HepG2 (cell line): ENCODE measurements around the gene SLC13A3. TPM values are rescaled to one million over a fixed set of nuclear protein-coding genes. Genes with fewer than 3 reads are reported as not detected.
A peak's percentile ranks its signal among the peaks of the same experiment; 100 is the strongest.

Source experiments
- ARID3A ChIP-seq: IDR thresholded peaks from 2 replicates; pipeline ENCODE4 v1.6.1; 2012; ENCODE audit warnings: low read depth, low read length, improper control_type of control experiment
- ARNT2 ChIP-seq: sonication (generic); formaldehyde crosslinking; IDR thresholded peaks from 2 replicates; pipeline ENCODE4 v1.8.0; 2022; ENCODE audit warnings: mild to moderate bottlenecking, low read depth, missing genetic modification reagents, moderate library complexity
- CBX2 ChIP-seq, 2 experiments: fragments of 200-600 bp in 1 of 2; sonication (generic); formaldehyde crosslinking in 1 of 2; IDR thresholded peaks; 2 replicates each; pipeline versions ENCODE4 v1.7.0 to v1.8.1; 2018 to 2022; ENCODE audit warnings: low read depth in 2 of 2, low read length in 1 of 2, mild to moderate bottlenecking in 1 of 2, missing genetic modification reagents in 1 of 2
- CSRNP1 ChIP-seq: sonication (generic); formaldehyde crosslinking; IDR thresholded peaks from 2 replicates; pipeline ENCODE4 v1.8.1; 2023; ENCODE audit warnings: mild to moderate bottlenecking, missing genetic modification reagents
- ELK4 ChIP-seq: sonication (generic); formaldehyde crosslinking; IDR thresholded peaks from 2 replicates; pipeline ENCODE4 v1.9.0; 2021; ENCODE audit warnings: missing genetic modification reagents, borderline replicate concordance
- ETV5 ChIP-seq: IDR thresholded peaks from 2 replicates; pipeline ENCODE4 v1.6.1; 2018; ENCODE audit warnings: missing biosample characterization, missing genetic modification reagents, inconsistent platforms, borderline replicate concordance
- KLF6 ChIP-seq: IDR thresholded peaks from 2 replicates; pipeline ENCODE4 v1.8.0; 2016; ENCODE audit warnings: missing biosample characterization, missing genetic modification reagents
- MLX ChIP-seq: IDR thresholded peaks from 2 replicates; pipeline ENCODE4 v1.6.1; 2016
- PRDM15 ChIP-seq: sonication (generic); formaldehyde crosslinking; IDR thresholded peaks from 2 replicates; pipeline ENCODE4 v1.4.0; 2020; ENCODE audit warnings: missing genetic modification reagents
- RFX5 ChIP-seq: IDR thresholded peaks from 2 replicates; pipeline ENCODE4 v1.6.1; 2011; ENCODE audit warnings: low read depth, low read length, improper control_type of control experiment
- RNF2 ChIP-seq: fragments of 450-650 bp; conservative IDR thresholded peaks from 2 replicates; pipeline ENCODE4 v1.6.1; 2016; ENCODE audit warnings: low read depth
- SP2 ChIP-seq: sonication (generic); formaldehyde crosslinking; IDR thresholded peaks from 2 replicates; pipeline ENCODE4 v1.5.1; 2020; ENCODE audit warnings: mild to moderate bottlenecking, missing genetic modification reagents
- ZBTB4 ChIP-seq: sonication (generic); formaldehyde crosslinking; IDR thresholded peaks from 2 replicates; pipeline ENCODE4 v1.4.0; 2020; ENCODE audit warnings: missing genetic modification reagents, mild to moderate bottlenecking, borderline replicate concordance
- ZNF619 ChIP-seq: sonication (generic); formaldehyde crosslinking; IDR thresholded peaks from 2 replicates; pipeline ENCODE4 v1.4.0; 2020; ENCODE audit warnings: mild to moderate bottlenecking, missing genetic modification reagents
- ZNF883 ChIP-seq: sonication (generic); formaldehyde crosslinking; IDR thresholded peaks from 2 replicates; pipeline ENCODE4 v1.5.1; 2020; ENCODE audit warnings: mild to moderate bottlenecking, missing genetic modification reagents; ENCODE audit errors: not compliant biosample characterization
- polyA plus RNA-seq, 8 experiments: library from polyadenylated mRNA; depleted of rRNA in 3 of 8; stranded (reverse) in 7 of 8; unstranded in 1 of 8; fragments of >200 nt; fragmentation: Illumina TruSeq in 4 of 8; extraction: Trizol in 4 of 8; gene quantifications; 2 replicates each; pipeline versions ENCODE4 v1.2.1 to v1.2.3, GENCODE V29; 2011 to 2016; ENCODE audit warnings: low read depth in 4 of 8, missing spikeins in 1 of 8, mixed read lengths in 1 of 8; ENCODE audit not compliant: insufficient read depth in 1 of 8
- total RNA-seq, 5 experiments: library from RNA; depleted of rRNA; stranded (reverse); fragments of >200 nt; fragmentation: Illumina TruSeq; extraction: Trizol; gene quantifications; 2 replicates each; pipeline ENCODE4 v1.2.3, GENCODE V29; 2016; ENCODE audit warnings: low read depth in 1 of 5

SLC13A3 gene
- total and polyA plus RNA-seq, 2 of the 13 experiments (the other 11 are each of a cell fraction or from before 2014, with no cell fraction given), result 66.5 to 76.0 TPM

- TF ChIP-seq CBX2 (IDR thresholded peaks at IDR 0.05; ENCODE audit: low read depth, low read length), result no peak
- TF ChIP-seq CBX2 (CRISPR knock-in tag; IDR thresholded peaks at IDR 0.05; ENCODE audit: low read depth), result no peak
- no peak for TF ChIP-seq SP2
- 0 out of 2 replicates have a peak, but pooled peaks have one; percentile 42 for TF ChIP-seq MLX (CRISPR knock-in tag)
- no peak for TF ChIP-seq KLF6 (CRISPR knock-in tag)
- TF ChIP-seq PRDM15 (CRISPR knock-in tag), result no peak
- peak; percentile 62 for TF ChIP-seq ETV5 (CRISPR knock-in tag)
- no peak for TF ChIP-seq CSRNP1 (CRISPR knock-in tag)
- no peak for TF ChIP-seq RFX5
- TF ChIP-seq ARNT2 (CRISPR knock-in tag), result no peak
- TF ChIP-seq ZNF883 (CRISPR knock-in tag), result no peak
- no peak for TF ChIP-seq RNF2
- TF ChIP-seq ZNF619 (CRISPR knock-in tag), result no peak
- TF ChIP-seq ARID3A, result no peak
- no peak for TF ChIP-seq ZBTB4 (CRISPR knock-in tag)
- TF ChIP-seq ELK4, result no peak
These were observed 48.5 kb upstream of the SLC13A3 start (continued) for GRCh38 chr20:46699651-46700359.
